Activated naive CD8-positive, alpha-beta T cell treated with anti-CD3 and anti-CD28 coated beads, Interleukin-2, amount 50 U/mL, for 16 hours (primary cell): ENCODE measurements around the gene ITPKB.
A peak's percentile ranks its signal among the peaks of the same experiment; 100 is the strongest.

ENCODE experiments used
- DNase-seq: peaks from one replicate; pipeline ENCODE4 v3.0.0-alpha.2; 2020; ENCODE audit warnings: low read depth, low spot score

Gene ITPKB

GRCh38 chr1:226638608-226639007 is 100.5 kb downstream of the ITPKB start:
- DNase-seq, result no peak

- DNase-seq, result no peak
Measured at GRCh38 chr1:226638001-226638601, 101.0 kb downstream of the ITPKB start.

GRCh38 chr1:226637147-226637935 is 101.7 kb downstream of the ITPKB start:
- no peak for DNase-seq

GRCh38 chr1:226636847-226637096 is 102.3 kb downstream of the ITPKB start:
- no peak for DNase-seq

- DNase-seq, result no peak
Measured at GRCh38 chr1:226635456-226635941, 103.6 kb downstream of the ITPKB start.

GRCh38 chr1:226634611-226635246 is 104.4 kb downstream of the ITPKB start:
- DNase-seq, result no peak

GRCh38 chr1:226634166-226634588 is 104.9 kb downstream of the ITPKB start:
- DNase-seq, result peak; percentile 61

- DNase-seq, result no peak
Measured at GRCh38 chr1:226633541-226634165, 105.4 kb downstream of the ITPKB start.

- DNase-seq, result no peak
Measured at GRCh38 chr1:226632922-226633351, 106.1 kb downstream of the ITPKB start.

GRCh38 chr1:226632169-226632879 is 106.8 kb downstream of the ITPKB start:
- DNase-seq, result no peak

- DNase-seq, result no peak
Measured at GRCh38 chr1:226631229-226632000, 107.7 kb downstream of the ITPKB start.

GRCh38 chr1:226630592-226630991 is 108.5 kb downstream of the ITPKB start:
- DNase-seq, result no peak

GRCh38 chr1:226629896-226630550 is 109.1 kb downstream of the ITPKB start:
- no peak for DNase-seq

- DNase-seq, result no peak
Measured at GRCh38 chr1:226629210-226629895, 109.7 kb downstream of the ITPKB start.

- DNase-seq, result no peak
Measured at GRCh38 chr1:226628612-226629155, 110.4 kb downstream of the ITPKB start.

- DNase-seq, result no peak
Measured at GRCh38 chr1:226627924-226628611, 111.0 kb downstream of the ITPKB start.

GRCh38 chr1:226627050-226627755 is 111.9 kb downstream of the ITPKB start:
- DNase-seq, result no peak

- peak; percentile 65 for DNase-seq
Measured at GRCh38 chr1:226626577-226626956, 112.5 kb downstream of the ITPKB start.
